Esophagus muscularis mucosa (tissue), 3 donors: Measurements from ENCODE around the gene GET3.

ENCODE experiments used
- CTCF ChIP-seq, 3 experiments: fragments of 200-600 bp in 2 of 3; fragments of 450-650 bp in 1 of 3; sonication (generic) in 2 of 3; IDR thresholded peaks; one replicate each; pipeline ENCODE4 v1.5.1; 2017 to 2019; ENCODE audit warnings: antibody characterized with exemption in 3 of 3, mild to moderate bottlenecking in 2 of 3, moderate library complexity in 1 of 3
- POLR2A ChIP-seq: fragments of 450-650 bp; IDR thresholded peaks from one replicate; pipeline ENCODE4 v1.6.1; 2017; ENCODE audit warnings: antibody characterized with exemption, moderate library complexity, mild to moderate bottlenecking, low read depth
- POLR2AphosphoS5 ChIP-seq, 2 donors: sonication (generic); formaldehyde crosslinking; IDR thresholded peaks; one replicate each; pipeline ENCODE4 v1.6.1; 2017; ENCODE audit warnings: antibody characterized with exemption in 2 of 2

- TF ChIP-seq CTCF (IDR thresholded peaks at IDR 0.05) (no peak), POLR2AphosphoS5 (IDR thresholded peaks at IDR 0.05) (no peak), POLR2A (no peak)
Measured at GRCh38 chr19:12731337-12731736, 6.0 kb upstream of the GET3 start.
